Mucosa of descending colon (tissue), 3 donors: ENCODE data around the gene ACTRT2. TPM values are rescaled to one million over a fixed set of nuclear protein-coding genes. Genes with fewer than 3 reads are reported as not detected.

ENCODE experiments used
- ATAC-seq: fragments of 200-7000 bp; cut with Tn5 transposase; one replicate; pipeline ENCODE4 v1.9.1; 2020; ENCODE audit warnings: mild to moderate bottlenecking, moderate library complexity
- DNase-seq, 3 donors: peaks; one replicate each; pipeline ENCODE4 v3.0.0-alpha.2; 2020
- H3K36me3 ChIP-seq: fragments of 200-600 bp; one replicate; pipeline ENCODE4 v1.8.0; 2021; ENCODE audit warnings: low read depth, mild to moderate bottlenecking
- H3K4me1 ChIP-seq: fragments of 200-600 bp; one replicate; pipeline ENCODE4 v1.8.0; 2021; ENCODE audit warnings: low read depth, mild to moderate bottlenecking
- H3K4me3 ChIP-seq: fragments of 200-600 bp; one replicate; pipeline ENCODE4 v1.8.0; 2021; ENCODE audit warnings: mild to moderate bottlenecking
- H3K9me3 ChIP-seq: fragments of 200-600 bp; one replicate; pipeline ENCODE4 v1.8.0; 2021; ENCODE audit warnings: mild to moderate bottlenecking
- intact Hi-C, 2 donors: fragments of 100-400 bp; cut with DNase I in 1 of 2; cut with micrococcal nuclease in 1 of 2; formaldehyde crosslinking; loops; one replicate each; pipeline versions ENCODE4 v1.11.0 to v1.11.1; 2022; cut with DNase I, micrococcal nuclease
- total RNA-seq, 3 donors: library from RNA; stranded (reverse); fragmentation: NEBNext Ultra II Directional in 2 of 3; extraction: Animal tissue kit (Norgen Biotek cat#: 25700) in 2 of 3; gene quantifications; one replicate each; pipeline versions ENCODE4 v1.2.1 to v1.2.4, GENCODE V29; 2021 to 2023
- TF ChIP-seq, protein P1 (sequence below): fragments of 200-600 bp; IDR thresholded peaks from one replicate; pipeline ENCODE4 v1.8.0; 2022; ENCODE audit warnings: antibody characterized with exemption, mild to moderate bottlenecking
- donor health status: DM: no; HTN: no; CAD: no; lungs with moderate emphysema.
- donor health status: DM: no; HTN: no; CAD: no.
- donor health status: DM: no; HTN: yes; CAD: no.

The ACTRT2 gene
- total RNA-seq, 3 donors from 2014 or later, result not detected

DNA sequence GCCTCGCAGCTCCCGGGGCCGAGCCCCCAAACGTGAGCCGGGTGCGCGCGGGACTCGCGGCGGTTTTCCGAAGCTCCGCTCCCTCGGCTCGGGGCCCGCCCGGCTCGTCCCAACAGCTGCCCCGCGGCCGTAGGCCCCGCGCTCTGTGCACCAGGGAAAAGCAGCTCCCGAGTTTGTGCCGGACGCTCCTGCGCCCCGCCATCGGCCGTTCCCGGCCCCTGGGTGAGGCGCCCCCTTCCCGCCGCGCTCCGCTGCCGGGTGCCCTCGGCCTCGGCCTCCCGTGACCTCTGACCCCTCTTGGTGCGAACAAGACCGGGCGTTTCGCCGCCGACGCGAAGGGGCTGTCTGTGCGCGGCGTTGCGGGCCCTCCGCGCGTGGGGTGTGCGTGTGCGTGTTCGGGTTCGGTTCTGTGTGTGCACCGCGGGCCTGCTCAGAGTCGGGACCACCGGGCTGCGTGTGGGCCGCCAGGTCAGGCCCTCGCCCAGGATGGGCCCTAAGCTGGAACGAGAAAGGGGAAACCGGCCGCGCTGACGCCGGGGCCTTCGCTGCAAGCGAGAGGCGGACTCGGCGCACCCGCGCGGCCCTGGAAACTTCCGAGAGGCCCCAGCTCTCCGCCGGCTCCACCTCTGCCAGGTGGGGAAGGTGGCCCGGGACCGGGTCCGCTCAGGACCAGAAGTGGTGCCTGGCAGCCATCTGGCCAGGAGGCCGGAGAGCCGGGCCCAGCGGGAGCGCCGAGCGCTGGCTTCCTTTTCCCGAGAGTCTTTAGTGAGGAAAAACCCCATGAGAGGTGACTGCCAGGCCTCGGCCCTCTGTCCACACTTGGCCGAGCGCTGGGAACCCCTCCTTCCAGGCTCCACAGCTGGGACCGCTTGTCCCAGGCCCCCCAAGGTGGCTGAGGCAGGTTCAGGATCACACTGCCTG is 49.6 kb downstream of the ACTRT2 start:
- TF ChIP-seq, protein P1, sequence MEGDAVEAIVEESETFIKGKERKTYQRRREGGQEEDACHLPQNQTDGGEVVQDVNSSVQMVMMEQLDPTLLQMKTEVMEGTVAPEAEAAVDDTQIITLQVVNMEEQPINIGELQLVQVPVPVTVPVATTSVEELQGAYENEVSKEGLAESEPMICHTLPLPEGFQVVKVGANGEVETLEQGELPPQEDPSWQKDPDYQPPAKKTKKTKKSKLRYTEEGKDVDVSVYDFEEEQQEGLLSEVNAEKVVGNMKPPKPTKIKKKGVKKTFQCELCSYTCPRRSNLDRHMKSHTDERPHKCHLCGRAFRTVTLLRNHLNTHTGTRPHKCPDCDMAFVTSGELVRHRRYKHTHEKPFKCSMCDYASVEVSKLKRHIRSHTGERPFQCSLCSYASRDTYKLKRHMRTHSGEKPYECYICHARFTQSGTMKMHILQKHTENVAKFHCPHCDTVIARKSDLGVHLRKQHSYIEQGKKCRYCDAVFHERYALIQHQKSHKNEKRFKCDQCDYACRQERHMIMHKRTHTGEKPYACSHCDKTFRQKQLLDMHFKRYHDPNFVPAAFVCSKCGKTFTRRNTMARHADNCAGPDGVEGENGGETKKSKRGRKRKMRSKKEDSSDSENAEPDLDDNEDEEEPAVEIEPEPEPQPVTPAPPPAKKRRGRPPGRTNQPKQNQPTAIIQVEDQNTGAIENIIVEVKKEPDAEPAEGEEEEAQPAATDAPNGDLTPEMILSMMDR, result no peak
- Histone ChIP-seq H3K4me3 (no peak overlapping the region), H3K36me3 (no peaks in the 10 kb centered on the region), H3K9me3 (no peaks in the 10 kb centered on the region), H3K4me1 (peaks cover 15% of the 10 kb centered on the region)
- DNase-seq (peak in 2 of 3 donors; percentile 23 to 40), ATAC-seq (no peak)
- intact Hi-C loops, result no loop called here

DNA sequence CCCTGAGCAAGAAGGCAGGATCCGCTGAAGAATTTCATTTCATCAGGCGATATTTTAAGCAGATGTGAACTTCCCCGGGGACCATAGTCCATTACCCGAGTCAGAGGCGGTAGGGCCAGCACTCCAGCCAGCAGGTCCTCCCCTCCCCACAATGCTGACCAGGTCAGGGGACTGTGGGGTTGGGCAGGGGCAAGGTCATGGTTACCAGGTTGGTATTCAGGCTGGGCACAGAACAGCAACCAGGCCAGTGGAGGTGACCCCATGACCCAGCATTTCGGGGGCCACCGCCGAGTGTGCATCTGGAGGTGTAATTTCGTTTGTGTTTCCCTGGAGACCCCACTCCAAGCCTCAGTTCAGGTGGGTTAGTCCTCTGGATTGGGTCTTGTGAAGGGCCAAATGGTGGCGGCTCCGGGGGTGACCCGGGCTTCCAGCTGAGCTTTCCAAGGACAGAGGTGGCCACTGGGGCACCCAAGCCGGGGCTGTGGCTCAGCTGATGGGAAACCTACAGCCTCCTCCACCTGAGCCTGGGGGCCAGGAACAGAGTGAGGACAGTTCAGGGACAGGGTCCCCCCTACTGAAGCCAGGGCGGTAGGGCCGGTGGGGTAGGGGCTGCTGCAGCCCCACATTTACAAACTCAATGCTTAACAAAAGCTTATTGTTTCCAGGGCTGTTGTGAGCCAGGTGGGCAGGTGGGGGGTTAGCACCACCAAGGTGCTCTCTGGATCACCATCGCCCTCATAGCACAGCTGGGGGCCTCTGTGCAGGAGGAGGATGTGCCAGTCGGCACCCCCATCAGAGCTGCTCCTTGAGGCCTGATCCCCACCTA is 50.5 kb downstream of the ACTRT2 start:
- peaks cover 15% of the 10 kb centered on the region for H3K4me1 ChIP-seq

More for the DNA sequence above, 50.5 kb downstream of the ACTRT2 start:
- no peaks in the 10 kb centered on the region for H3K36me3 ChIP-seq
- no peak for ATAC-seq
- no peak overlapping the region for H3K4me3 ChIP-seq
- peak in 1 of 3 donors; percentile 30 for DNase-seq
- no peaks in the 10 kb centered on the region for H3K9me3 ChIP-seq
- TF ChIP-seq, protein P1, result no peak
- intact Hi-C loops, result no loop called here

Other genes with a start within 250 kb of the ACTRT2 start
- gene TTC34, start 219.8 kb upstream of the ACTRT2 start, total RNA-seq, result 1 to 10 TPM in 1 of 3 donors, under 1 TPM in 2; 0.43 to 1.1 (median 0.61) TPM
- gene PRDM16, start 47.7 kb downstream of the ACTRT2 start, total RNA-seq, result 1 to 10 TPM; 1.6 to 2.5 (median 2.4) TPM